ENCODE results near the gene NTHL1.
A peak's percentile ranks its signal among the peaks of the same experiment; 100 is the strongest.
"Not testable (repeated sequence)": the region's sequence is repeated elsewhere in the genome, so short reads cannot be mapped to it uniquely, and the experiment has no call there.

The NTHL1 gene

DNA sequence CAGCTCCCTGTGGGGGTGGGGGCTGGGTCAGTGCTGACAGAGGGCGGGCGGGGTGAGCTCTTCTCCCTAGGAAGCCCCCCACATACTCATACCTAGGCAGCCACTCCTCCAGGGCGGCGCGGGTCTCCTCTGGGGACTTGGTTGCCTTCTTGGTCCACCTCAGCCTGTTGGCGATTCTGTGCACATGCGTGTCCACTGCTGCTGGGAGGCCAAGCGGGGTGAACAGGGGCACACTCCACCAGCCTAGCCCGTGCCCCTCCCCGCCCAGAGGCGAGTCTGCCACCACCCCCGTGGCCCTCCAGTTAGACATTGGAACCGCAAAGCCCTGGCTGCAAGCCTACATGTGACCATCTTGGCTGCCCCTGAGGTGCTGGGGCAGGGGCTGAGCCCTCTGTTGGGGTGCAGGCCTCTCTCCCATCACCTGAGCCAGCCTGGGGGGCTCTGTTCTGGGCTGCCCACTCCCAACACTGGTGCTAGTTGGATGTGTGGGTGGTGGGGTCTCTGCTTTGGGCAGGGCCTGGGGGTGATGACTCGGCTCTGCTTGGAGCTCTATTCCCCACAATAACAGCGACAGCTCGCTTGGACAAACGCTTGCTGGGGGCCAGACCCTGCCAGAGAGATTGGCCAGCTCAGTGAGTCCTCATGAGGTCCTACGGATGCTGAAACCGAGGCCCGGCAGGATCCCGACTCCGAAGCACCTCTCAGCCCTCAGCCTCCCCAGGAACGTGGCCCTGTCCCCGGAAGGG lies 7.4 kb downstream of the NTHL1 start:
- no peak for DNase-seq

DNA sequence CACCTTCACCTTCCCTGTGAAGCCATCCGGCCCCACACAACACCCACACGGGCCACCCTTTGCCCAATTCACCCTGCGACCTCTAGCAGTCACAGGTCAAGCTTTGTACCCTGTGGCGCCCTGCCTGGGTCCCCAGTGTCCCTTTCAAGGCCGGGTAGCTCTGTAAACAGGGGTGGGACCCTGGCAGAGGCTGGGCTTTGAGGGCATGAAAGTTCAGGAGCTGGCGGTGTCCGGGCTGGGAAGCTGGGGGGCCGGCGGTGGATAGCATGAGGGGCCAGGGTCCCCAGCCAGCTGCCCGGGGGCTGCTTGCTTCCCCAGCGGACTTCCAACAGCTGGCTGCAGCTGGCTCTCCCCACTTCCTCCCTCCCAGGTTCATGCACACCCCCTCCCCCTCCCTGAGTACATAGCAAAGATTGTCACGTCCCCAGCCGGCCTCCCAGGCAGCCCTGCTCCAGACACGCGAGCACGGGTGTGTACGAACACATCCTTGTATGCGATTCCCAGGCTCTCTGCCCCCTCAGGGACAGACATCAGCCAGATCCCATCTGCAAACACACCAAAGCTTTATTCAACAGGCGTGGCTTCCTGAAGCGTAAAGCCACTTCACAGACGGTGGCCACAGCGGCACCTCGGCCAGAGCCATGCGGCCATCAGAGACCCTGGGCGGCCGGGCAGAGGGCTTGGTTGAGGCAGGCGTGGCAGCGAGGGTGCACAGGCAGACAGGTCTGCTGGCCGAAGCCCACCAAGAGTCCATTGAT lies 8.2 kb downstream of the NTHL1 start:
- peak; percentile 47 for DNase-seq

DNA sequence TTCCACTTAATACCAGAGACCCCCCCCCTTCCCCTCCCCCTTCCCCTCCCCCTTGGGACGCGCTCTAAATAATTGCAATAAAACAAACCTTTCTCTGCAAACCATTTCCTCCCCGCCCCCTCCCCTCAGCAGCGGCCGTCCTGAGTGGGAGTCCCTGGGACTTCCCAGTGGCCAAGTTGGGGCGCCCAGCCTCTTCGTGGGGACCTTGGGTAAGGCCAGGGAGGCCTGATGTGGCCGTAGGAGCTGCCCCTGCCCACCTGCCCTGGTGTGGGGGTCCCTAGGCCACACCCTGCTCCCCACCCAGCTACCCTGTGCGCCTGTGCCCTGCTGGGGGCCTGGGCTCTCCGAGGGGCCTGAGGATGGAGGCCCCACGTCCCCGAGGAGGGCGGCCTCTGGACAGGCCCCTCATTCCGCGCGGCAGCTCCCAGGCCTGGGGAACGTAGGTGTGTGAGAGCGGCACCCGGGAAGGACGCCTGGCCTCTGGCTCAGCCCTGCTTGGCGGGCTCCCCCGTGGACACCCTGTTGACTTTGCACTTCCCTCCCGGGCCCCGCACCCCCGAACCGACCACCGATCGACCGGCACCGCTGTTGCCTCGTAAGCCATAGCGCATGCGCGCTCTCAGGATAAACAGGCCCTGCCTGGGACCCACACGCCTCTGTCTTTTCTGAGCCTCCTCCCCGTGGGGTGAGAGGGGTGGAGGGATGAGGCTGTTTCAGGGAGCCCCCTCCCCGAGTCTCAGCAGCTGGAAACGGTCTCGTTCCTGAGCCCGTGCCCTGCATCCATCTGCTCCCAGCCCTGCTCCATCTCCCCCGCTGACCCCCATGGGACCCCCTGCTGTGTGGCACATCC lies 9.0 kb downstream of the NTHL1 start:
- no peak for DNase-seq

DNA sequence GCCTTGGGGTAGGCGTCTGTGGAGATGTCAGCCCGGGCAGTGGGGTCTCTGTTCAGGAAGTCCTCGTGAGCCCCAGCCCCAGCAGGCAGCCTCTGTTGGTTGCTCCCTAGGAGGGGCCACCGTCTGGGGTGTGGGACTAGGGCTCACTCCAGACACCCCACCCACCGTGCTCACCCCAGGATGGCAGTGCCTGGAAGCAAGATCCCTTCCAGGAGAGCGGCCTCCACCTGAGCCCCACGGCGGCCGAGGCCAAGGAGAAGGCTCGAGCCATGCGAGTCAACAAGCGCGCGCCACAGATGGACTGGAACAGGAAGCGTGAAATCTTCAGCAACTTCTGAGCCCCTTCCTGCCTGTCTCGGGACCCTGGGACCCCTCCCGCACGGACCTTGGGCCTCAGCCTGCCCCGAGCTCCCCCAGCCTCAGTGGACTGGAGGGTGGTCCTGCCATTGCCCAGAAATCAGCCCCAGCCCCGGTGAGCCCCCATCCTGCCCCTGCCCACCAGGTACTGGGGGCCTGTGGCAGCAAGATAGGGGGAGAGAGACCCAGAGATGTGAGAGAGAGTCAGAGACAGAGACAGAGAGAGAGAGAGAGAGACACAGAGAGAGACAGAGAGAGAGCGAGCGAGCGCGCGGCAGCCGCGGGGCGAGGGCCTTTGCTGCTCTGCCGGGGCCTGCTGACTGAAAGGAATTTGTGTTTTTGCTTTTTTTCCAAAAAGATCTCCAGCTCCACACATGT lies 9.8 kb downstream of the NTHL1 start:
- no peak for DNase-seq

DNA sequence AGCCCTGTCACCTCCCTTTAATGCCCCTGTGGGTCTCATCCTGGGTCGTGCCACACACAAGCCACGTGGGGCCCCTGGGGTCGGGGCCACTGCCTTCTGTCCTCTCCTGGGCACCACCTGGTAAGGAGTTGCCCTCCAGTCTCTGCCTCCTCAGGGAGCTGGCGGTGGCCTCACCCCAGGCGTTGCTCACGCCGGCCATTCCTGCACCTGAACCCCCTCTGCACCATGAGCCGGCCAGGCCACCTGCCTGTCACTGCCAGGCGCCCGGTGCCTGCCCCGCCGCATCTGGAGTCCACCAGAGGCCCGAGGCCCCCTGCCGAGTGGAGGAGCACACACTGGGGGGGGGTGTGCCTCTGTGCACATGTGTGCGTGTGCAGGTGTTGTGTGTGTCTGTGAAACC lies 10.5 kb downstream of the NTHL1 start:
- DNase-seq = no peak

DNA sequence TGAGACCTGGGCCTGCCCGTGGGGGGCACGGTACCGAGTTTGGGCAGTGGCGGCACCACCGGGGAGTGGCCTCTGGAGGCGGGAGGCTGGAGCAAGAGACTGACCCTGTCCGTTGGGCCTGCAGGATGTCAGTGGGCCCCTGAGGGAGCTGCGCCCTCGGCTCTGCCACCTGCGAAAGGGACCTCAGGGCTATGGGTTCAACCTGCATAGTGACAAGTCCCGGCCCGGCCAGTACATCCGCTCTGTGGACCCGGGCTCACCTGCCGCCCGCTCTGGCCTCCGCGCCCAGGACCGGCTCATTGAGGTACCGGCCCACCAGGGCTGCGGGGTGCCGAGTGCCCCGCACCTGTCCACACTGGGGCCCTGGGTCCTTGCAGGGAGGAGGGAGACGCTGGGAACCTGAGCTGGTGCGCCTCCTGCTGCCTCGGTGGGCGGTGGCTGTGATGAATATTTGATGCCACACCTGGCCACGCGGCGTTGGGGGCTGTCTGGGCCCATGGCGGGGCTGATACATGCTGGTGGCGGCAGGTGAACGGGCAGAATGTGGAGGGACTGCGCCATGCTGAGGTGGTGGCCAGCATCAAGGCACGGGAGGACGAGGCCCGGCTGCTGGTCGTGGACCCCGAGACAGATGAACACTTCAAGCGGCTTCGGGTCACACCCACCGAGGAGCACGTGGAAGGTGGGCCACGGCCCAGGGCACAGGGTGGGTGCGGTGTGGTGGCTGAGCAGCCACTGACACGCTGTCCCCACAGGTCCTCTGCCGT lies 11.3 kb downstream of the NTHL1 start:
- DNase-seq = no peak

GRCh38 chr16:2035431-2036199 lies 12.0 kb downstream of the NTHL1 start:
- peak; percentile 84 for DNase-seq

DNA sequence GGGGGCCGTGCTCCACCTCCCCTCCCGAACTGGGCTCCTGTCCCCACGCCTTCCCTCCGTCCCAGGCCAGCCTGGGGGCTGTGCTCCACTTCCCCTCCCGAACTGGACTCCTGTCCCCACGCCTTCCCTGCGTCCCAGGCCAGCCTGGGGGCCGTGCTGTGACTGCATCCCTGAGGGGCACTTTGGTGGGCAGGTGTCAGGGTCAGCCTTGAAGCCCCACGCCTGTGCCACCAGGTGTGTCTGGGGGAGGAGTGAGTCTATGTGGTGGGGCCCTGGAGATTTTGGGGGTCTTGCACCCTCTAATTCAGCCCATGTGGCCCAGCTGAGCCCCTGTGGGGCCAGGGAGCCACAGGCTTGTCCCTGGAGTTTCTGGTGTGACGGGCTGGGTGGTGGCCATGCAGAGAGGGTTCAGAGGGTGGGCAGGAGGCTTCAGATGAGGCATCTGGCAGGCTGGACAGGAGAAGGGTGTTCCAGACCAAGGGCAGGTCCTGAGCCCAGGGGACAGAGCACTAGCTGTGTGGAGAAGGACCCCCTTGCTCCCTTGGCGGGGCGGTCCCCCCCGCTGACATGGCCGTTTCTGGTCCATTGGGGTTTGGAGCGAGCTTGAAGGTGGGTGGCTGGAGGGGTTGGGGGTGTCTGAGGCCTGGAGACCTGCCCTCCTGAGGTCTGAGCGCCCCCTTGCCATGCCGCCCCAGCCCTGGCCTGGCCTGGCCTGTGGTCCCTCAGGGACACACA lies 12.8 kb downstream of the NTHL1 start:
- no peak for DNase-seq

- not testable (repeated sequence) for DNase-seq
Observed at GRCh38 chr16:2033909-2034695, 13.5 kb downstream of the NTHL1 start.

- DNase-seq = peak; percentile 33
Observed at GRCh38 chr16:2033057-2033908, 14.4 kb downstream of the NTHL1 start.

DNA sequence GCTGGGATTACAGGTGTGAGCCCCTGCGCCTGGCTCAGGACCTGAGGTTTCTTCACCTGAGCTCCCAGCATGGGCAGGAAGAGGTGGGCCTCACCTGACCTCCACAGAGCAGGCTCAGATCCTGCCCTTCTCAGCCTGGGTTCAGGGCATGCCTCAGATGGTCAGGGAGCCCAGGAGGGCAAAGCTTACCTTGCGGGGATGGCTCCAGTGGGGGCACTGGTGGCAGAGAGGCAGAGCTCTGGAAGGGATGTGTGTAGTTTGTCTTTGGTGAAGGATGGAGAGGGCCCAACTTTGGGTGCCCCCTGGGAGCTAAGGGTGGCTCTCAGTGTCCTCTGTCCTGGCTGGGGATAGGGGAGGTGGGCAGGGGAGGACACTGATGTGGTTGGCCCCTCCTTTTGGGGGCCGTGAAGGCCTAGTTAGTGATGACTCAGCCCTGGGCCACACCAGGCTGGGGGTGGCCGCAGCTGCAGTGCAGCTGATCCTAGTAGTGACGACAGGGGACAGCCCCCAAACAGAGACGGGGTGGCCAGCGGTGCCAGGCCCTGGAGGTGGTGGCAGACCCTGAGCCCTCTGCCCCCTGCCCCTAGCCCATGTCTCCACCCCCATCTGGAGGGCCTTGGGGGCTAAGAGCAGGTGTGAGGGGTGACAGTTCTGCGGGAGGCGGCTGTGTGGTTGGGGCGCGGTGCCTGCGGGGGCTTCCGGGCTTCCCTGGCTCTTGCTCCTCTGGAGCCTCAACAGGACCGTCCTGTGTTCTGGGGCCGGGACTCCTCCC lies 15.2 kb downstream of the NTHL1 start:
- no peak for DNase-seq

DNA sequence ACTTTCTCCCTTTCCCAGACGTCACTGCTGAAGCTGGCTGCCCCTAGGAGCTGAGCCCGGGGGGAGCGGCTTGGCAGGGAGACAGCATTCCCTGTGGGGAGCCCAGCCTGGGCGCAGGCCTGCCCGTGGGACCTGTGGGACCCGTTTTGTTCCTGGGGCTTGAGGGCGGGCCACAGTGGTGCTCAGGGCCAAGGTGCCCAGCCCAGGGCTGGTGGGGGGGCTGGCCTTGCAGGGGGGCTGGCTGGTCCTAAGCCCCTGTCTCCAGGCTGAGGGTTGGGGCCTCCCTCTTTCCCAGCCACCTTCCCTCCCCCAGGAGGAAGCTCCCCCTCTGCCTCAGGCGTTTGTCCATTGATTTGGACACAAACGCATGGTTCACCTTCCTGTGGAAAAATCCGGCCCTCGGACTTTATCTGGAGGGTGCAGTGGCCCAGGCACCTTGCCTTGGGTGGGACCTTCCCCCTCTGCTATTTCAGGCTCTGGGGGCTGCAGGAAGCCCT lies 16.5 kb downstream of the NTHL1 start:
- DNase-seq = no peak

DNA sequence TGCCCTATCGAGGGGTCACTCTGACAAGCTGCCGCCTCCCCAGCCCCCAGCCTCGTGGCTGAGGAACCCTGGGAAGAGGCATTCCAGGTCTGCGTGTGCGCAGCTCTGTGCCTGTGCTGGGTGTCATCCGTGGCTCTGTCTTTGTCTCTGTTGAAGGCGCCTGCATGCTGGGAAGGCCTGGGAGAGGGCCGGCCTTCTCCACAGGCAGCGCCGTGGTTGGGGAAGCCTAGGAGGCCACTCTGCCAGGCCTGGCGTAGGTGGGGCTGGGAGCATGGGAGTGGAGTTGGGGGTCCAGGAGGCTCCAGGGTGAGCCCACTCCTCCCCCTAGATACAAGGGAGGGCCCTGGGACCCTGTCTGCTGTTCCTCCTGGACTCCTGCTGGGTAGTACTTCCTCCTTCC lies 17.6 kb downstream of the NTHL1 start:
- no peak for DNase-seq

DNA sequence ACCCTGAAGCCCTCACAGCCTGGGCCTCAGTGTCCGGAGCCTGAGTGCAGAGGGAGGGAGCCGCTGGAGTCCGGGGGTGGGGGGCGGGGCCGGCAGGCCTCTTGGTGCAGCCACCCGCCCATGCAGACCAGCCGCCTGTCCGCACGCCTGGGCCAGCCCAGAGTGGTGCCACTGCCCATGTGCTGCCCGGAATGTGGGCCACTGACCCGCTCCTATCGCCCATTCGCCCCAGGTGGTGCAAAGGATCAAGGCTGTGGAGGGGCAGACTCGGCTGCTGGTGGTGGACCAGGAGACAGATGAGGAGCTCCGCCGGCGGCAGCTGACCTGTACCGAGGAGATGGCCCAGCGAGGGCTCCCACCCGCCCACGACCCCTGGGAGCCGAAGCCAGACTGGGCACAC lies 18.3 kb downstream of the NTHL1 start:
- no peak for DNase-seq

GRCh38 chr16:2028620-2029220 lies 18.9 kb downstream of the NTHL1 start:
- DNase-seq = peak; percentile 53

GRCh38 chr16:2028146-2028545 lies 19.5 kb downstream of the NTHL1 start:
- DNase-seq = no peak

Data from NCI-H69 (cell line).